Measurements from ENCODE around the gene LPP. TPM values are rescaled to one million over a fixed set of nuclear protein-coding genes. Genes with fewer than 3 reads are reported as not detected.
A peak's percentile ranks its signal among the peaks of the same experiment; 100 is the strongest.

LPP gene
- total RNA-seq, 1 donor from 2014 or later: 1,791 TPM

- peaks cover 10 to 24% of the 10 kb centered on the region in 2 donors for H3K4me1 ChIP-seq
- TF ChIP-seq, protein P1, sequence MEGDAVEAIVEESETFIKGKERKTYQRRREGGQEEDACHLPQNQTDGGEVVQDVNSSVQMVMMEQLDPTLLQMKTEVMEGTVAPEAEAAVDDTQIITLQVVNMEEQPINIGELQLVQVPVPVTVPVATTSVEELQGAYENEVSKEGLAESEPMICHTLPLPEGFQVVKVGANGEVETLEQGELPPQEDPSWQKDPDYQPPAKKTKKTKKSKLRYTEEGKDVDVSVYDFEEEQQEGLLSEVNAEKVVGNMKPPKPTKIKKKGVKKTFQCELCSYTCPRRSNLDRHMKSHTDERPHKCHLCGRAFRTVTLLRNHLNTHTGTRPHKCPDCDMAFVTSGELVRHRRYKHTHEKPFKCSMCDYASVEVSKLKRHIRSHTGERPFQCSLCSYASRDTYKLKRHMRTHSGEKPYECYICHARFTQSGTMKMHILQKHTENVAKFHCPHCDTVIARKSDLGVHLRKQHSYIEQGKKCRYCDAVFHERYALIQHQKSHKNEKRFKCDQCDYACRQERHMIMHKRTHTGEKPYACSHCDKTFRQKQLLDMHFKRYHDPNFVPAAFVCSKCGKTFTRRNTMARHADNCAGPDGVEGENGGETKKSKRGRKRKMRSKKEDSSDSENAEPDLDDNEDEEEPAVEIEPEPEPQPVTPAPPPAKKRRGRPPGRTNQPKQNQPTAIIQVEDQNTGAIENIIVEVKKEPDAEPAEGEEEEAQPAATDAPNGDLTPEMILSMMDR (IDR thresholded peaks at IDR 0.05): no peak
- no peaks in the 10 kb centered on the region for H3K27me3 ChIP-seq
- H3K36me3 ChIP-seq: peaks cover 0 to 9% of the 10 kb centered on the region in 2 donors
- no peaks in the 10 kb centered on the region for H3K9me3 ChIP-seq
- H3K4me3 ChIP-seq: no peak overlapping the region
- peak overlapping the region; percentile 78 to 79 for H3K27ac ChIP-seq
- intact Hi-C loops (cut with DNase I): loop anchor here (2.0 kb wide), 1 partner anchor 40 kb away; no protein-coding TSS in a partner anchor
- no peak for DNase-seq (ENCODE audit: low spot score in 2 of 2)
These were observed 747.2 kb downstream of the LPP start for GRCh38 chr3:188901126-188901525.

GRCh38 chr3:188901671-188902287, 747.8 kb downstream of the LPP start:
- H3K4me3 ChIP-seq: no peak overlapping the region
- H3K36me3 ChIP-seq: peaks cover 0 to 4% of the 10 kb centered on the region in 2 donors
- TF ChIP-seq, protein P1 (IDR thresholded peaks at IDR 0.05): no peak
- H3K9me3 ChIP-seq: no peaks in the 10 kb centered on the region
- intact Hi-C loops (cut with DNase I): loop anchor here (2.0 kb wide), 1 partner anchor 39 kb away; no protein-coding TSS in a partner anchor
- H3K27ac ChIP-seq: peak overlapping the region; percentile 78 to 79
- no peak for DNase-seq (ENCODE audit: low spot score in 2 of 2)
- H3K27me3 ChIP-seq: no peaks in the 10 kb centered on the region
- peaks cover 13 to 27% of the 10 kb centered on the region in 2 donors for H3K4me1 ChIP-seq

GRCh38 chr3:188904670-188905069, 750.7 kb downstream of the LPP start:
- no peak overlapping the region for H3K4me3 ChIP-seq
- no peaks in the 10 kb centered on the region for H3K27me3 ChIP-seq
- TF ChIP-seq, protein P1 (IDR thresholded peaks at IDR 0.05): no peak
- intact Hi-C loops (cut with DNase I): no loop called here
- peaks cover 13 to 26% of the 10 kb centered on the region in 2 donors for H3K4me1 ChIP-seq
- H3K36me3 ChIP-seq: no peaks in the 10 kb centered on the region
- no peaks in the 10 kb centered on the region for H3K9me3 ChIP-seq
- H3K27ac ChIP-seq: peak overlapping the region in 1 of 2 donors; percentile 12
- no peak for DNase-seq (ENCODE audit: low spot score in 2 of 2)

- Histone ChIP-seq H3K27ac (peak overlapping the region in 1 of 2 donors; percentile 25), H3K36me3 (no peaks in the 10 kb centered on the region), H3K9me3 (no peaks in the 10 kb centered on the region), H3K4me3 (no peak overlapping the region), H3K27me3 (no peaks in the 10 kb centered on the region), H3K4me1 (peaks cover 13 to 18% of the 10 kb centered on the region in 2 donors)
- DNase-seq (ENCODE audit: low spot score in 2 of 2): no peak
- intact Hi-C loops (cut with DNase I): no loop called here
- TF ChIP-seq, protein P1 (IDR thresholded peaks at IDR 0.05): no peak
These were observed 751.6 kb downstream of the LPP start for GRCh38 chr3:188905547-188905946.

DNA sequence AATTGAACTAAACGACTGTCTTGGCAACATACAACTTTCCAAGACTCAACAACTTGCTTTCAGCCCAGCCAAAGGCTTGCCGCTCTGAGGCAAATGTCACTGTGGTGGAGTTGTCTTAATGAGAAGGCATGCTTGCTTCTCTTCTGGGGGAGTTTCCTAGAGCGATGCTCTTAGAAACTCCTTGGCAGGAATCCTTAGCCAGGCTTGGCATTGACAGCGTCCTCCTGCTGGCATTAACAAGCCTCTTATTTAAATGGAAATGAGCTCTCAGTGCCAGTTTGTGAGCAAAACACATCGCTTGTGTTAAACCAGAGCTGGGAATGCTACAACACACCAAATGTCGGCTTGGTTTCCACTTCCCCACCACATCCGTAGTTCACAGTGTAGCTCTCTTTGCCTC, 752.3 kb downstream of the LPP start:
- Histone ChIP-seq H3K27me3 (no peaks in the 10 kb centered on the region), H3K4me3 (no peak overlapping the region), H3K36me3 (no peaks in the 10 kb centered on the region), H3K9me3 (no peaks in the 10 kb centered on the region), H3K27ac (peak overlapping the region in 1 of 2 donors; percentile 25), H3K4me1 (peaks cover 10 to 13% of the 10 kb centered on the region in 2 donors)
- DNase-seq (ENCODE audit: low spot score in 2 of 2): no peak
- intact Hi-C loops (cut with DNase I): no loop called here
- TF ChIP-seq, protein P1 (IDR thresholded peaks at IDR 0.05): no peak
